Nucleus accumbens (tissue), 56 donors: ENCODE measurements around the gene PCDHGB3.
A peak's percentile ranks its signal among the peaks of the same experiment; 100 is the strongest.
"Not testable (repeated sequence)": the region's sequence is repeated elsewhere in the genome, so short reads cannot be mapped to it uniquely, and the experiment has no call there.

Experiments
- DNase-seq, 56 donors: peaks; one replicate each; lab custom pipeline; 2025; lab: John Stamatoyannopoulos, UW

Gene PCDHGB3

DNA sequence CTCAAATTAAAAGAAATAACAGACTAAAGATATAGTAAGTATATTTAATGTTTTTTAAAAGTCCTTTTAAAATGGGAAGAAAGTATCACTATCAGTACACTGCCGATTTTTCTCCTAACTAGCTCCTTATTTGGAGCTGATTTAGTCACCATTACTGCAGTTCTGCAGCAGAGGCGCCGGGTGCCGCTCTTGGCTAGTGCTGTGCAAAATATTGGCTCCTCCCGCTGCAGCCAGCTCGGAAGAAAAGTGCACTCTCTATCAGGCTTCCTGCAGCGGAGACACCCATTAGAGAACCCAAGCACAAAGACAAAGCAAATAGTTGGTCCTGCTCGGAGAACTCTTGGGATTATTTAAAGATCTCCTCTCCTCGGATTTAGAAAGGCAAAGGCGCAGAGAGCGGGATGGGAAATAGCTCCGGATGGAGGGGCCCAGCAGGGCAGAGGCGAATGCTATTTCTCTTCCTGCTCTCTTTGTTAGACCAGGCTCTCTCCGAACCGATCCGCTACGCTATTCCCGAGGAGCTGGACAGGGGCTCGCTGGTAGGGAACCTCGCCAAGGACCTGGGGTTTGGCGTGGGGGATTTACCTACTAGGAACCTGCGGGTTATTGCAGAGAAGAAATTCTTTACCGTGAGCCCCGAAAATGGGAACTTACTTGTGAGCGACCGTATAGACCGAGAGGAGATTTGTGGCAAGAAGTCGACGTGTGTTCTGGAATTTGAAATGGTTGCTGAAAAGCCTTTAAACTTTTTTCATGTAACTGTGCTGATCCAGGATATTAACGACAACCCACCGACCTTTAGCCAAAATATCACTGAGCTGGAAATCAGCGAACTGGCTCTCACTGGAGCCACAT is at the start of gene PCDHGB3:
PCDHGB3 (plus strand) TSS at position 249 of the 855 bp plus-strand sequence; CDS start at position 402, 153 bp downstream.
- DNase-seq = peak in 1 of 56 donors; percentile 16

DNA sequence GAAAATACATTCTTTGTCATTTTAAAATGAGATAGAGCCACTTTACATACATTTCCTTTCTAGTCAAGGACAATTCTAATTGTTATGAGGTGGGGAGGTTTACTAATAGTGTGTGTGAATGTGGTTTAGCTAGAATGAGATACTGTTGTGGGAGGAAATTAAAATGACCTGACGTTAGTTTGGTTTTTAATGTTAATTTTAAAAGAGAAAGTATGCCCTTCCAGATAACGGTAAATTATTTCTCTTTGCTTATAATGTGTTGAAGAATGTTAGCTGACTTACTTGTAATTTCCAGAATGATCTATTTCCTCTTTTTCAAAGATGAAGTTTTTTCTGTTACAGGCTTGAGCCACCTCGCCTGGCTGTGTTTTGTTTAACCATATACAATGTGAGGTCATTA is 47.8 kb upstream of the PCDHGB3 start:
- no peak for DNase-seq

GRCh38 chr5:141326088-141326854 is 43.8 kb upstream of the PCDHGB3 start:
- DNase-seq = peak in 54 of 56 donors; percentile 10 to 82 (median 48)

GRCh38 chr5:141328231-141328630 is 41.8 kb upstream of the PCDHGB3 start:
- DNase-seq = no peak

- DNase-seq = peak in 3 of 56 donors; percentile 5 to 38 (median 21)
Measured at GRCh38 chr5:141330299-141331080, 39.6 kb upstream of the PCDHGB3 start, which contains the start of gene PCDHGA1. PCDHGA1 (plus strand) TSS chr5:141330514.

GRCh38 chr5:141332571-141332970 is 37.5 kb upstream of the PCDHGB3 start:
- DNase-seq = not testable (repeated sequence)

DNA sequence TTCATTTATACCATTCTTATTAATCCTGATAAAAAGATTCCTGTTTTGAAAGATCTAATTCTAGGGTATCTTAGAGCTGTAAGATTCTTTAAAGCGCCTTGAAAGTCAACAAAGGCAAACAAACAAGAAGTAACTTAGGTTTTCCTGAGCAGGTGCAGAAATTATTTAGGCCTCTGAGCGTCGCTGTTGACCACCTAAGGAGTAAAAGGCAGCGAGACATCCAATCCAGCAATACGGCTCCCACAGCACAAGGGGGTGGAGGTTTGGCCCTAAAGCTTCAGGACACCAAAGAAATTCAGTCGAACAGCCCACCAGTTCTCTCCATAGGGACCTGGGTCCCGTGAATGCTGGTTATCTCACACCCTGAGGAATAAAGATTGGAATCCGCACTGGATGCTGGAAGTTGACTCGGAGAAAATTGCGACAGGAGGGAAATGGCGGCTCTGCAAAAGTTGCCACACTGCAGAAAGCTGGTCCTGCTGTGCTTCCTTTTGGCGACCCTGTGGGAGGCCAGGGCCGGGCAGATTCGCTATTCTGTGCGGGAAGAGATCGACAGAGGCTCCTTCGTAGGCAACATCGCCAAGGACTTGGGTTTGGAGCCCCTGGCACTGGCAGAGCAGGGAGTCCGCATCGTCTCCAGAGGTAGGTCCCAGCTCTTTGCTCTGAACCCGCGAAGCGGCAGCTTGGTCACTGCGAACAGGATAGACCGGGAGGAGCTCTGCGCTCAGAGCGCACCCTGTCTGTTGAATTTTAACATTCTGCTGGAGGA is 31.3 kb upstream of the PCDHGB3 start, which contains the start of gene PCDHGA2:
PCDHGA2 (plus strand) TSS at position 223 of the 769 bp plus-strand sequence.
- no peak for DNase-seq

DNA sequence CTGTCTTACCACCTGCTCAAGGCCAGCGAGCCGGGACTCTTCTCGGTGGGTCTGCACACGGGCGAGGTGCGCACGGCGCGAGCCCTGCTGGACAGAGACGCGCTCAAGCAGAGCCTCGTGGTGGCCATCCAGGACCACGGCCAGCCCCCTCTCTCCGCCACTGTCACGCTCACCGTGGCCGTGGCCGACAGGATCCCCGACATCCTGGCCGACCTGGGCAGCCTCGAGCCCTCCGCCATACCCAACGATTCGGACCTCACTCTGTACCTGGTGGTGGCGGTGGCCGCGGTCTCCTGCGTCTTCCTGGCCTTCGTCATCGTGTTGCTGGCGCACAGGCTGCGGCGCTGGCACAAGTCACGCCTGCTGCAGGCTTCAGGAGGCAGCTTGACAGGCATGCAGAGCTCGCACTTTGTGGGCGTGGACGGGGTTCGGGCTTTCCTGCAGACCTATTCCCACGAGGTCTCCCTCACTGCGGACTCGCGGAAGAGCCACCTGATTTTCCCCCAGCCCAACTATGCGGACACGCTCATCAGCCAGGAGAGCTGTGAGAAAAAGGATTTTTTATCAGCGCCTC is 29.2 kb upstream of the PCDHGB3 start:
- DNase-seq = not testable (repeated sequence)

GRCh38 chr5:141342773-141343172 is 27.3 kb upstream of the PCDHGB3 start:
- DNase-seq = no peak

GRCh38 chr5:141343242-141343952 is 26.6 kb upstream of the PCDHGB3 start, which contains the start of gene PCDHGA3:
PCDHGA3 (plus strand) TSS chr5:141343829; CDS start chr5:141344034, 205 bp downstream.
- no peak for DNase-seq

GRCh38 chr5:141343953-141344463 is 26.0 kb upstream of the PCDHGB3 start:
- DNase-seq = no peak

DNA sequence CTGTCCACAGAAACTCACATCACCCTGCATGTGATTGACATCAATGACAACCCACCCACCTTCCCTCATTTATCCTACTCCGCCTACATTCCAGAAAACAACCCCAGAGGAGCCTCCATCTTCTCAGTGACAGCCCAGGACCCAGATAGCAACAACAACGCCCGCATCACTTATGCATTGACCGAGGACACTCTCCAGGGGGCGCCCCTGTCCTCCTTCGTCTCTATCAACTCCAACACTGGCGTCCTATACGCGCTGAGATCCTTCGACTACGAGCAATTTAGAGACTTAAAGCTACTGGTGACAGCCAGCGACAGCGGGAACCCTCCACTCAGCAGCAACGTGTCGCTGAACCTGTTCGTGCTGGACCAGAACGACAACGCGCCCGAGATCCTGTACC is 24.7 kb upstream of the PCDHGB3 start:
- no peak for DNase-seq

DNA sequence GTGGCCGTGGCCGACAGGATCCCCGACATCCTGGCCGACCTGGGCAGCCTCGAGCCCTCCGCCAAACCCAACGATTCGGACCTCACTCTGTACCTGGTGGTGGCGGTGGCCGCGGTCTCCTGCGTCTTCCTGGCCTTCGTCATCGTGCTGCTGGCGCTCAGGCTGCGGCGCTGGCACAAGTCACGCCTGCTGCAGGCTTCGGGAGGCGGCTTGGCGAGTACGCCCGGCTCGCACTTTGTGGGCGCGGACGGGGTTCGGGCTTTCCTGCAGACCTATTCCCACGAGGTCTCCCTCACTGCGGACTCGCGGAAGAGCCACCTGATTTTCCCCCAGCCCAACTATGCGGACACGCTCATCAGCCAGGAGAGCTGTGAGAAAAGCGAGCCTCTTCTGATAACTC is 24.0 kb upstream of the PCDHGB3 start:
- DNase-seq = not testable (repeated sequence)

- peak in 3 of 56 donors; percentile 12 to 36 (median 13) for DNase-seq
Measured at GRCh38 chr5:141349917-141350619, 20.0 kb upstream of the PCDHGB3 start, which contains the start of gene PCDHGB1. PCDHGB1 (plus strand) TSS chr5:141350099; CDS start chr5:141350261, 162 bp downstream.

DNA sequence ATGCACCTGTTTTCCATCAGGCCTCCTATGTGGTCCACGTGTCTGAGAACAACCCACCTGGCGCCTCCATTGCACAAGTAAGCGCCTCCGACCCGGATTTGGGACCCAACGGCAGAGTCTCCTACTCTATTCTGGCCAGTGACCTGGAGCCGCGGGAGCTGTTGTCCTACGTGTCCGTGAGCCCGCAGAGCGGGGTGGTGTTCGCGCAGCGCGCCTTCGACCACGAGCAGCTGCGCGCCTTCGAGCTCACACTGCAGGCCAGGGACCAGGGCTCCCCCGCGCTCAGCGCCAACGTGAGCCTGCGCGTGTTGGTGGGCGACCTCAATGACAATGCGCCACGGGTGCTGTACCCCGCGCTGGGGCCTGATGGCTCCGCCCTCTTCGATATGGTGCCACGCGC is 18.5 kb upstream of the PCDHGB3 start:
- no peak for DNase-seq

DNA sequence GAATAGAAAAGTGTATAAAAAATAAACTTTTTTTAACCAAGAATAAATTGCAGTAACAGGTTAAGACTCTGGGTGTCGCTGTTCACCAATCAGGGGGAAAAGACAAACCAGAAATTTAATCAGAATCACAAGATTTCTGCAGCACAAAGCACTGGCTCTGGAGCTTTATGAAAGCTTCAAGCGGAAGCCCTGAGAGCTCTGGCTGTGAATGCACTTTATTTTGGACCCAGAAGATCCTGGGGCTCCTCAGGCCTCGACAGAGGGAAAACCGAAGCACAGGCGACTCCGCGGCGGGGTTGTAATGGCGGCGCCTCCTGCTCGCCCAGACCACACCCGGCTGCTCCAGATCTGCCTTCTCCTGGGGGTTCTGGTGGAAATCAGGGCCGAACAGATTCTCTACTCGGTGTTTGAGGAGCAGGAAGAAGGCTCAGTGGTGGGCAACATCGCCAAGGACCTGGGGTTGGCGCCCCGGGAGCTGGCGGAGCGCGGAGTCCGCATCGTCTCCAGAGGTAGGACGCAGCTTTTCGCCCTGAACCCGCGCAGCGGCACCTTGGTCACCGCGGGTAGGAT is 15.1 kb upstream of the PCDHGB3 start, which contains the start of gene PCDHGA4:
PCDHGA4 (plus strand) TSS at position 122 of the 570 bp plus-strand sequence; CDS start at position 209, 87 bp downstream.
- no peak for DNase-seq

DNA sequence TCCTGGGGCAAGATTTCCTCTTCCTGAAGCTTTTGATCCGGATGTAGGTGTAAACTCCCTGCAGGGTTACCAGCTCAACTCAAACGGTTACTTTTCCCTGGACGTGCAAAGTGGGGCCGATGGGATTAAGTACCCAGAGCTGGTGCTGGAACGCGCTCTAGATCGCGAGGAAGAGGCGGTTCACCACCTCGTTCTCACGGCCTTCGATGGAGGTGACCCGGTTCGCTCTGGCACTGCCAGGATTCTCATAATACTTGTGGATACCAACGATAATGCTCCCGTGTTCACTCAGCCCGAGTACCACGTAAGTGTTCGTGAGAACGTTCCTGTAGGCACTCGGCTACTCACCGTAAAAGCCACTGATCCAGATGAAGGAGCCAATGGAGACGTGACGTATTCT is 14.4 kb upstream of the PCDHGB3 start:
- DNase-seq = no peak
